Esophagus muscularis mucosa (tissue), 3 donors: ENCODE results near the gene FRMD4A.

Experiments used
- CTCF ChIP-seq, 3 experiments: fragments of 200-600 bp in 2 of 3; fragments of 450-650 bp in 1 of 3; sonication (generic) in 2 of 3; IDR thresholded peaks; one replicate each; pipeline ENCODE4 v1.5.1; 2017 to 2019; ENCODE audit warnings: antibody characterized with exemption in 3 of 3, mild to moderate bottlenecking in 2 of 3, moderate library complexity in 1 of 3
- POLR2AphosphoS5 ChIP-seq, 2 donors: sonication (generic); formaldehyde crosslinking; IDR thresholded peaks; one replicate each; pipeline ENCODE4 v1.6.1; 2017; ENCODE audit warnings: antibody characterized with exemption in 2 of 2

GRCh38 chr10:13904064-13904463, 426.7 kb downstream of the FRMD4A start:
- TF ChIP-seq CTCF (IDR thresholded peaks at IDR 0.05) (no peak), POLR2AphosphoS5 (IDR thresholded peaks at IDR 0.05) (no peak)
